GM12878 (cell line): ENCODE measurements around the gene PDIA3. TPM values are rescaled to one million over a fixed set of nuclear protein-coding genes. Genes with fewer than 3 reads are reported as not detected.
"Not testable (repeated sequence)": the region's sequence is repeated elsewhere in the genome, so short reads cannot be mapped to it uniquely, and the experiment has no call there.

Experiments used
- ATAC-seq: fragments of 200-7000 bp; cut with Tn5 transposase; 3 replicates; pipeline ENCODE4 v1.9.1; 2020; ENCODE audit warnings: mild to moderate bottlenecking, moderate library complexity
- Bru-seq: library from RNA; stranded (reverse); fragments of 400-500 nt; gene quantifications from one replicate; lab custom pipeline; 2021; lab: Mats Ljungman, UMichigan
- BruChase-seq, 2 experiments: library from RNA; stranded (reverse); fragments of 400-500 nt; gene quantifications; one replicate each; lab custom pipeline; 2021; lab: Mats Ljungman, UMichigan
- BruUV-seq: library from RNA; stranded (reverse); fragments of 400-500 nt; replicated peaks from 2 replicates; lab custom pipeline; 2021; lab: Mats Ljungman, UMichigan
- CTCF ChIA-PET: fragments of 300-600 bp; sonication (Branson Sonifier 250); formaldehyde crosslinking; extraction: SDS; loops from one replicate; lab custom pipeline; 2021; ENCODE audit warnings: inconsistent platforms; lab: Yijun Ruan, JAX
- POLR2A ChIA-PET: fragments of 350-600 bp; formaldehyde crosslinking; extraction: SDS; loops from one replicate; lab custom pipeline; 2021; ENCODE audit warnings: inconsistent platforms; lab: Charles Lee
- RAD21 ChIA-PET: fragments of 300-600 bp; sonication (Branson Sonifier 250); formaldehyde crosslinking; loops from one replicate; lab custom pipeline; 2023; ENCODE audit warnings: antibody characterized with exemption; ENCODE audit not compliant: unreplicated experiment; lab: Charles Lee
- SMC1A ChIA-PET: fragments of 300-600 bp; sonication (Branson Sonifier 250); formaldehyde crosslinking; loops from one replicate; lab custom pipeline; 2023; ENCODE audit not compliant: unreplicated experiment, uncharacterized antibody; lab: Charles Lee
- DNase-seq: peaks from one replicate; pipeline ENCODE4 v3.0.0-alpha.2; 2011; ENCODE audit warnings: low read depth, low spot score
- FAIRE-seq: peaks from 3 replicates; lab custom pipeline; 2011; peaks lifted over from hg19 to GRCh38; lab: Jason Lieb, UNC
- H2AFZ ChIP-seq: 2 replicates; pipeline ENCODE4 v1.6.0; 2011; ENCODE audit warnings: low read depth, low read length, control low read depth; ENCODE audit not compliant: control insufficient read depth
- H3K27ac ChIP-seq: 2 replicates; pipeline ENCODE4 v1.5.1; 2011; ENCODE audit warnings: control low read depth; ENCODE audit not compliant: control insufficient read depth, insufficient read depth
- H3K27me3 ChIP-seq, 2 experiments: replicated peaks in 1 of 2; 2 replicates each; pipeline versions ENCODE4 v1.6.0 to v1.6.1; 2011; ENCODE audit warnings: low read length in 1 of 2; ENCODE audit not compliant: control insufficient read depth in 2 of 2, insufficient read depth in 2 of 2
- H3K36me3 ChIP-seq, 2 experiments: 2 replicates each; pipeline ENCODE4 v1.5.1; 2011; ENCODE audit warnings: low read length in 1 of 2; ENCODE audit not compliant: control insufficient read depth in 2 of 2, insufficient read depth in 2 of 2
- H3K4me1 ChIP-seq: 2 replicates; pipeline ENCODE4 v1.6.1; 2011; ENCODE audit warnings: mild to moderate bottlenecking, low read length, moderate library complexity, mixed read lengths; ENCODE audit not compliant: control insufficient read depth, insufficient read depth
- H3K4me2 ChIP-seq: 2 replicates; pipeline ENCODE4 v1.6.0; 2011; ENCODE audit warnings: control low read depth; ENCODE audit not compliant: control insufficient read depth, insufficient read depth
- H3K4me3 ChIP-seq: fragments of 200-600 bp; sonication (generic); 2 replicates; pipeline ENCODE4 v1.5.1; 2016
- H3K79me2 ChIP-seq: 2 replicates; pipeline ENCODE4 v1.6.0; 2011; ENCODE audit warnings: low read length; ENCODE audit not compliant: control insufficient read depth, insufficient read depth
- H3K9ac ChIP-seq: 2 replicates; pipeline ENCODE4 v1.8.0; 2011; ENCODE audit warnings: low read length, control low read depth, mixed read lengths; ENCODE audit not compliant: control insufficient read depth, insufficient read depth
- H3K9me3 ChIP-seq: replicated peaks from 3 replicates; pipeline ENCODE4 v1.5.1; 2011; ENCODE audit warnings: mild to moderate bottlenecking, low read length; ENCODE audit not compliant: control insufficient read depth, insufficient read depth
- H4K20me1 ChIP-seq: 2 replicates; pipeline ENCODE4 v1.6.0; 2011; ENCODE audit not compliant: control insufficient read depth, insufficient read depth
- BACH1 ChIP-seq: fragments of 450-650 bp; IDR thresholded peaks from 2 replicates; pipeline ENCODE4 v1.6.1; 2017; ENCODE audit warnings: mild to moderate bottlenecking, borderline replicate concordance
- BHLHE40 ChIP-seq, 2 experiments: fragments of 450-650 bp in 1 of 2; IDR thresholded peaks; 2 replicates each; pipeline ENCODE4 v1.6.1; 2011 to 2017; ENCODE audit warnings: low read depth in 2 of 2, borderline replicate concordance in 1 of 2, improper control_type of control experiment in 1 of 2, low read length in 1 of 2, mild to moderate bottlenecking in 1 of 2
- CHD2 ChIP-seq: IDR thresholded peaks from 2 replicates; pipeline ENCODE4 v1.6.1; 2011; ENCODE audit warnings: low read depth, low read length, improper control_type of control experiment, borderline replicate concordance
- CREB1 ChIP-seq: IDR thresholded peaks from 2 replicates; pipeline ENCODE4 v1.6.1; 2012; ENCODE audit warnings: low read depth, mild to moderate bottlenecking, inconsistent platforms
- GATAD2B ChIP-seq: fragments of 450-650 bp; conservative IDR thresholded peaks from 2 replicates; pipeline ENCODE4 v1.6.1; 2017; ENCODE audit warnings: low read depth, mild to moderate bottlenecking, moderate library complexity
- IKZF2 ChIP-seq, 2 experiments: fragments of 450-650 bp; IDR thresholded peaks; 2 replicates each; pipeline ENCODE4 v1.6.1; 2017; ENCODE audit warnings: mild to moderate bottlenecking in 2 of 2, moderate library complexity in 2 of 2
- LARP7 ChIP-seq: fragments of 450-650 bp; IDR thresholded peaks from 2 replicates; pipeline ENCODE4 v1.6.1; 2017; ENCODE audit warnings: mild to moderate bottlenecking
- MXI1 ChIP-seq: fragments of 150-350 bp; IDR thresholded peaks from 2 replicates; pipeline ENCODE4 v1.6.1; 2011; ENCODE audit warnings: low read depth, mild to moderate bottlenecking, inconsistent platforms, low read length, improper control_type of control experiment
- MYC ChIP-seq: IDR thresholded peaks from 2 replicates; pipeline ENCODE4 v1.6.1; 2011; ENCODE audit warnings: mild to moderate bottlenecking, low read length, moderate library complexity, inconsistent platforms; ENCODE audit not compliant: insufficient read depth, insufficient replicate concordance, insufficient read length, severe bottlenecking
- NFYB ChIP-seq: IDR thresholded peaks from 2 replicates; pipeline ENCODE4 v1.6.1; 2011; ENCODE audit warnings: low read depth, mild to moderate bottlenecking, low read length, improper control_type of control experiment, moderate library complexity; ENCODE audit not compliant: insufficient read depth
- NR2F1 ChIP-seq: fragments of 450-650 bp; conservative IDR thresholded peaks from 2 replicates; pipeline ENCODE4 v1.6.1; 2017; ENCODE audit warnings: mild to moderate bottlenecking
- POLR2A ChIP-seq: IDR thresholded peaks from 2 replicates; pipeline ENCODE4 v1.6.1; 2011; ENCODE audit warnings: low read depth, mild to moderate bottlenecking, low read length
- POU2F2 ChIP-seq: IDR thresholded peaks from 3 replicates; pipeline ENCODE4 v1.6.1; 2011; ENCODE audit warnings: low read depth, mild to moderate bottlenecking, low read length, borderline replicate concordance
- RB1 ChIP-seq: fragments of 450-650 bp; formaldehyde crosslinking; IDR thresholded peaks from 2 replicates; pipeline ENCODE4 v1.6.1; 2017; ENCODE audit warnings: mild to moderate bottlenecking, borderline replicate concordance
- SMAD5 ChIP-seq: IDR thresholded peaks from 2 replicates; pipeline ENCODE4 v1.6.1; 2016; ENCODE audit warnings: antibody characterized with exemption, low read depth
- SP1 ChIP-seq: IDR thresholded peaks from one replicate; pipeline ENCODE4 v1.6.1; 2011; ENCODE audit warnings: low read depth, low read length
- TAF1 ChIP-seq: IDR thresholded peaks from 2 replicates; pipeline ENCODE4 v1.6.1; 2011; ENCODE audit warnings: mild to moderate bottlenecking, low read depth, low read length, borderline replicate concordance
- WGBS: methylation state at CpG from one replicate; pipeline ENCODE4 v1.1.6; 2016; ENCODE audit warnings: low lambda C conversion rate; ENCODE audit not compliant: insufficient replicate concordance, insufficient coverage; ENCODE audit errors: missing lambda C conversion rate; 5-methylcytosine and 5-hydroxymethylcytosine counted together
- in situ Hi-C: fragments of 300-500 bp; cut with MboI; formaldehyde crosslinking; loops from 9 replicates; pipeline ENCODE4 v1.14.3; 2018; ENCODE audit warnings: mixed read lengths
- intact Hi-C: fragments of 100-400 bp; cut with micrococcal nuclease; formaldehyde crosslinking; loops from one replicate; pipeline ENCODE4 v1.14.2; 2022; ENCODE audit not compliant: unreplicated experiment
- long read RNA-seq, 2 experiments: library from polyadenylated mRNA; unstranded; transcript quantifications; one replicate each; pipeline ENCODE4 v2.0.0, GENCODE V29; 2019 to 2020
- polyA minus RNA-seq, 3 experiments: library from RNA; depleted of rRNA, polyadenylated mRNA; stranded (reverse); fragments of >200 nt; gene quantifications; 2 replicates each; pipeline ENCODE4 v1.2.3, GENCODE V29; 2011
- polyA plus RNA-seq, 11 experiments: library from polyadenylated mRNA; depleted of rRNA in 4 of 11; unstranded in 6 of 11; stranded (reverse) in 5 of 11; fragments of >200 nt; fragmentation: Nextera tagmentation in 4 of 11; fragmentation: Illumina TruSeq in 1 of 11; extraction: Ambion mirVana in 4 of 11; extraction: Trizol in 1 of 11; gene quantifications; 1 replicate in 1 of 11; 2 replicates in 10 of 11; pipeline versions ENCODE4 v1.2.1 to v1.2.3, GENCODE V29; 2011 to 2016; ENCODE audit warnings: inconsistent platforms in 2 of 11, missing spikeins in 2 of 11, low read depth in 1 of 11
- total RNA-seq, 4 experiments: library from RNA; depleted of rRNA in 3 of 4; stranded (reverse); fragments of >200 nt in 3 of 4; fragmentation: Illumina TruSeq in 1 of 4; extraction: Trizol in 1 of 4; gene quantifications; 2 replicates each; pipeline versions ENCODE4 v1.2.1 to v1.2.3, GENCODE V29; 2013 to 2021
- TF ChIP-seq, protein P1 (sequence below): IDR thresholded peaks from 2 replicates; pipeline ENCODE4 v1.6.1; 2012; ENCODE audit warnings: low read depth, low read length, improper control_type of control experiment

The PDIA3 gene
- 86.5 and 99.1 TPM in 2 replicates for total RNA-seq (2013; cell fraction: nucleolus; rRNA removed)
- 71.4 and 81.4 TPM in 2 replicates for total RNA-seq (2014; rRNA removed)
- 225 and 236 TPM in 2 replicates for total RNA-seq (2014; rRNA removed; fragmentation: Illumina TruSeq; extraction: Trizol)
- total RNA-seq (2021) = 330 and 340 TPM in 2 replicates
- 147 TPM for polyA plus RNA-seq (2011; ENCODE audit: low read depth)
- polyA plus RNA-seq (2011; rRNA removed) = 126 and 149 TPM in 2 replicates
- 55.1 and 106 TPM in 2 replicates for polyA plus RNA-seq (2011; cell fraction: cytosol; rRNA removed)
- 206 and 287 TPM in 2 replicates for polyA plus RNA-seq (2011; cell fraction: nucleus; rRNA removed)
- polyA plus RNA-seq (2012) = 277 and 284 TPM in 2 replicates
- 367 and 458 TPM in 2 replicates for polyA plus RNA-seq (2014; fragmentation: Illumina TruSeq; extraction: Trizol)
- 10 to 100 TPM; 18.2 to 47.8 TPM for polyA plus RNA-seq (2014; fragmentation: Nextera tagmentation; extraction: Ambion mirVana)
- polyA plus RNA-seq (2014; rRNA removed) = 116 and 118 TPM in 2 replicates
- 100 to 1,000 TPM; 709 to 716 TPM for polyA plus RNA-seq (2016; fragmentation: Nextera tagmentation; extraction: Ambion mirVana)
- 15.6 and 33.4 TPM in 2 replicates for polyA minus RNA-seq (2011; rRNA and poly(A)+ RNA removed)
- 44.0 and 47.3 TPM in 2 replicates for polyA minus RNA-seq (2011; cell fraction: cytosol; rRNA and poly(A)+ RNA removed)
- 30.6 and 78.3 TPM in 2 replicates for polyA minus RNA-seq (2011; cell fraction: nucleus; rRNA and poly(A)+ RNA removed)
- Bru-seq, nascent RNA = percentile 95 among the genes with signal in this experiment
- BruChase-seq, experiment 1, labeled RNA remaining after a 6-hour chase = percentile 98 among the genes with signal in this experiment
- BruChase-seq, experiment 2, labeled RNA remaining after a 2-hour chase = percentile 94 among the genes with signal in this experiment
- long read RNA-seq, experiment 1, transcript PDIA3-201 (13 exons, 3,727 nt) = major isoform, 335 of 367 reads
- long read RNA-seq, experiment 1, partial matches to known transcripts = 11 of 367 reads
- long read RNA-seq, experiment 1, other reads (novel, unspliced or antisense) = 21 of 367 reads
- long read RNA-seq, experiment 2, transcript PDIA3-201 (13 exons, 3,727 nt) = major isoform, 1,565 of 1,877 reads
- long read RNA-seq, experiment 2, partial matches to known transcripts = 272 of 1,877 reads
- long read RNA-seq, experiment 2, other reads (novel, unspliced or antisense) = 36 of 1,877 reads

DNA sequence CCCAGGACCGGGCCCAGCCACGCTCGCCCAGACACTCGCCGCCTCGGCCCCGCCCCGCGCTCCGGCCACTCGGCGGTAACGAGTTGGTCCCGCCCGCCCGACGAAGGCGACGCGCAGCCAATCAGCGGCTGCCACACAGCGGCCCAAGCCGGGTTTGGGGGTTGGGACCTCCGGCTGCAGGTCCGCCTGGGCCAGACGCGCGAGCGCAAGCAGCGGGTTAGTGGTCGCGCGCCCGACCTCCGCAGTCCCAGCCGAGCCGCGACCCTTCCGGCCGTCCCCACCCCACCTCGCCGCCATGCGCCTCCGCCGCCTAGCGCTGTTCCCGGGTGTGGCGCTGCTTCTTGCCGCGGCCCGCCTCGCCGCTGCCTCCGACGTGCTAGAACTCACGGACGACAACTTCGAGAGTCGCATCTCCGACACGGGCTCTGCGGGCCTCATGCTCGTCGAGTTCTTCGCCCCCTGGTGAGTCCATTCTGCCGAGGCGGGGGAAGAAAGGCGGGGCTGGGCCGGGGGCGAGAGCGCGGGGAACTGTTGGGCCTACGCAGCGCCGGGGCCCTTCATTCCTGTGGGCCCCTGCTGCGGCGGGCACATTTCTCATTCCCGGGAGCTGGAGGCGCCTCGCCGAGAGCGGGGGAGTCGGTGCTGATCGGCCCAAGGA is at the start of gene PDIA3:
Gene PDIA3, plus strand, starts transcription at position 194 of the 658 bp plus-strand sequence. Its CDS starts 102 bp downstream, at position 296.
- Histone ChIP-seq H3K4me1 (peaks cover 13% of the 10 kb centered on the region), H3K79me2 (peaks cover 53% of the 10 kb centered on the region), H3K9ac (peak within 1 kb of the TSS; percentile 82), H2AFZ (peak within 1 kb of the TSS; percentile 51), H3K4me3 (peak within 1 kb of the TSS; percentile 84), H3K4me2 (peak within 1 kb of the TSS; percentile 71), H3K27ac (peak within 1 kb of the TSS; percentile 78)
- H3K27me3 ChIP-seq, H4K20me1 ChIP-seq, H3K36me3 ChIP-seq, in situ Hi-C loops, BruUV-seq, FAIRE-seq, H3K9me3 ChIP-seq: not testable (repeated sequence)
- peak; percentile 91 for ATAC-seq
- RAD21 ChIA-PET = interaction anchor here (1.0 to 1.1 kb wide), 2 partner anchors 24 to 42 kb away, joined by 3 to 4 read pairs; no protein-coding TSS in a partner anchor
- WGBS = under 1% methylated on average over 48 of the region's 84 CpGs
- intact Hi-C loops = loop anchor here (5.0 kb wide), 1 partner anchor 976 kb away; no protein-coding TSS in a partner anchor
- CTCF ChIA-PET = interaction anchor here (1.7 kb wide), 1 partner anchor 24 kb away, joined by 5 read pairs; no protein-coding TSS in a partner anchor
- POLR2A ChIA-PET = interaction anchor here (0.6 to 1.3 kb wide), 3 partner anchors 11 to 63 kb away, joined by 3 to 4 read pairs (median 3); no protein-coding TSS in a partner anchor
- DNase-seq = peak; percentile 56
- SMC1A ChIA-PET = interaction anchor here (1.0 to 2.2 kb wide), 2 partner anchors 31 to 42 kb away, joined by 5 to 6 read pairs; partner anchors contain the start of gene ELL3
- TF ChIP-seq TAF1 (peak; percentile 71), RB1 (peak; percentile 53; the same call in 1 of the 2 replicates), CHD2 (peak; percentile 82), GATAD2B (peak; percentile 63; the same call in 1 of the 2 replicates), MYC (peak; percentile 48), SMAD5 (0 out of 2 replicates have a peak, but pooled peaks have one; percentile 69), NFYB (peak; percentile 59; the same call in 1 of the 2 replicates), IKZF2 (IDR thresholded peaks at IDR 0.05) (0 out of 4 replicates have a peak, but pooled peaks of 1 of the 2 experiments have one; percentile 19), POLR2A (peak; percentile 92), NR2F1 (0 out of 2 replicates have a peak, but pooled peaks have one; percentile 45), SP1 (peak; percentile 63), LARP7 (peak; percentile 88), CREB1 (peak; percentile 72; the same call in 1 of the 2 replicates), BHLHE40 (IDR thresholded peaks at IDR 0.05; ENCODE audit: borderline replicate concordance in 1 of 2, low read depth in 2 of 2, low read length in 1 of 2) (peak in 1 of 2 experiments; percentile 66; a peak in 2 of 4 replicates), BACH1 (peak; percentile 86), POU2F2 (peak; percentile 42; the same call in 2 of the 3 replicates), MXI1 (peak; percentile 59)
- TF ChIP-seq, protein P1, sequence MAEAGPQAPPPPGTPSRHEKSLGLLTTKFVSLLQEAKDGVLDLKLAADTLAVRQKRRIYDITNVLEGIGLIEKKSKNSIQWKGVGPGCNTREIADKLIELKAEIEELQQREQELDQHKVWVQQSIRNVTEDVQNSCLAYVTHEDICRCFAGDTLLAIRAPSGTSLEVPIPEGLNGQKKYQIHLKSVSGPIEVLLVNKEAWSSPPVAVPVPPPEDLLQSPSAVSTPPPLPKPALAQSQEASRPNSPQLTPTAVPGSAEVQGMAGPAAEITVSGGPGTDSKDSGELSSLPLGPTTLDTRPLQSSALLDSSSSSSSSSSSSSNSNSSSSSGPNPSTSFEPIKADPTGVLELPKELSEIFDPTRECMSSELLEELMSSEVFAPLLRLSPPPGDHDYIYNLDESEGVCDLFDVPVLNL = 0 out of 2 replicates have a peak, but pooled peaks have one; percentile 41
